Activated naive CD4-positive, alpha-beta T cell treated with anti-CD3 and anti-CD28 coated beads, Interleukin-2, amount 50 U/mL, for 72 hours (primary cell): Measurements from ENCODE around the gene NFIX. TPM values are rescaled to one million over a fixed set of nuclear protein-coding genes. Genes with fewer than 3 reads are reported as not detected.
A peak's percentile ranks its signal among the peaks of the same experiment; 100 is the strongest.

Source experiments
- ATAC-seq, 2 donors: fragments of 150-1000 bp; cut with Tn5 transposase; 2 replicates each; pipeline ENCODE4 v1.10.0; 2021; ENCODE audit warnings: mild to moderate bottlenecking in 2 of 2, moderate library complexity in 2 of 2
- DNase-seq, 2 donors: peaks; one replicate each; pipeline ENCODE4 v3.0.0; 2021 to 2022; ENCODE audit warnings: low spot score in 2 of 2
- H3K27ac Mint-ChIP-seq, 2 donors: one replicate each; pipeline ENCODE4 v1.8.0; 2022; ENCODE audit warnings: mild to moderate bottlenecking in 2 of 2, mixed read lengths in 2 of 2
- H3K36me3 Mint-ChIP-seq, 2 donors: one replicate each; pipeline ENCODE4 v1.8.0; 2022; ENCODE audit warnings: mixed read lengths in 2 of 2
- H3K9me3 Mint-ChIP-seq, 2 donors: one replicate each; pipeline ENCODE4 v1.8.0; 2022; ENCODE audit warnings: mixed read lengths in 2 of 2
- total RNA-seq, 2 donors: library from RNA; stranded (reverse); gene quantifications; one replicate each; pipeline ENCODE4 v1.2.3, GENCODE V29; 2022

NFIX gene
- total RNA-seq, 2 donors from 2014 or later = 1.8 to 5.4 TPM

DNA sequence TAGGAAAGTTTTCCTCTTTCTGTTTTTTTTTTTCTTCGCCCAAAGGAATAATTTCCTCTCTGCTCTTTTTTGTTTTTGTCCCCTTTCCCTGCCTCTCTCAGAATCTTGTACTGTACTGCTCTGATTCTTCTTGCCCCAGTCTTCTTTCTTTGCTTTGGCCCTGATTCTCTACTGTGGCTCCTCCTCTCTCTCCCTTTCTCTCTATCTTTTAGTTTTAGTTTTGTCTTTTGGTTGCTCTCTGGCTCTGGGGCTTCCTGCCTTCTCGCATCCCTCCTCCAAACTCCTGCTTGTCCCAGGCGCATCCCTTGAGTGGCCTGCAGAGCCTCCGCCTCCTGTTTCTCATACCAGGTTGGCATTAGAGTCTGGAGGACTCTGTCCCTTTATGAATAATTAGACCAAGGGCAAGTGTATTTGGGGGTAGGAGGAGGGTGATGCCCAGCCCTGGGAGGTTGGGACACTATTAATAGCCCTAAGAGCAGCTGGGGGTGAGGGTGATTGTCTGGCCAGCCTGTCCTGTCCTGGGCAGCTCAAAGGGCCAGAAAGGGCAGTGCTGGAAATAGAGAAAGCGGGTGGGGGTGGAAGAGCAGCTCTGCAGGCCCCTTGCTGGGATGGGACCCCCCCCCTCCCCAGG, 68.3 kb downstream of the NFIX start:
- Mint-ChIP-seq H3K9me3 (no peaks in the 10 kb centered on the region), H3K36me3 (no peaks in the 10 kb centered on the region), H3K27ac (no peak overlapping the region)
- no peak for ATAC-seq
- no peak for DNase-seq

DNA sequence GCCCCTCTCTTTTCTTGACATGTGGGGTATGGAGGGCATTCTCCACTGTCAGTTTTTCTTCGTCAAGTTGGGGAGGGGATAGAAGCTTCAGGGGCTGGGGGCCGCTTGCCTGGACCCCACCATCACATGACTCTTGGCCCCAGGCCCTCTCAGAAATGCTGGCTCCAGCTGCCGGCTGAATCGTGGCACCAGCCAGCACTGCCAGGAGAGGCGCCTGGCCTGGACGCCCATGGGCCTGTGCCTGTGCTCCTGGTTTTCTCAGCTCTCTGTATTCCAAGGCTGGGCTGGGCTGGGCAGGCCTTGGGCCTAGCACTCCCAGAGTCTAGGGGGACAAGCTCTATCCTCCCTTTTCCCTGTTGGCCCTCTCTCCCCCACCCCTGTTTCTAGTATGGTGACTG, 68.8 kb downstream of the NFIX start:
- no peak for DNase-seq
- H3K36me3 Mint-ChIP-seq = no peaks in the 10 kb centered on the region
- ATAC-seq = no peak
- no peaks in the 10 kb centered on the region for H3K9me3 Mint-ChIP-seq
- H3K27ac Mint-ChIP-seq = no peak overlapping the region

- Mint-ChIP-seq H3K27ac (no peak overlapping the region), H3K36me3 (no peaks in the 10 kb centered on the region), H3K9me3 (no peaks in the 10 kb centered on the region)
- DNase-seq (no peak), ATAC-seq (no peak)
Measured at GRCh38 chr19:13066226-13066625, 71.0 kb downstream of the NFIX start.

DNA sequence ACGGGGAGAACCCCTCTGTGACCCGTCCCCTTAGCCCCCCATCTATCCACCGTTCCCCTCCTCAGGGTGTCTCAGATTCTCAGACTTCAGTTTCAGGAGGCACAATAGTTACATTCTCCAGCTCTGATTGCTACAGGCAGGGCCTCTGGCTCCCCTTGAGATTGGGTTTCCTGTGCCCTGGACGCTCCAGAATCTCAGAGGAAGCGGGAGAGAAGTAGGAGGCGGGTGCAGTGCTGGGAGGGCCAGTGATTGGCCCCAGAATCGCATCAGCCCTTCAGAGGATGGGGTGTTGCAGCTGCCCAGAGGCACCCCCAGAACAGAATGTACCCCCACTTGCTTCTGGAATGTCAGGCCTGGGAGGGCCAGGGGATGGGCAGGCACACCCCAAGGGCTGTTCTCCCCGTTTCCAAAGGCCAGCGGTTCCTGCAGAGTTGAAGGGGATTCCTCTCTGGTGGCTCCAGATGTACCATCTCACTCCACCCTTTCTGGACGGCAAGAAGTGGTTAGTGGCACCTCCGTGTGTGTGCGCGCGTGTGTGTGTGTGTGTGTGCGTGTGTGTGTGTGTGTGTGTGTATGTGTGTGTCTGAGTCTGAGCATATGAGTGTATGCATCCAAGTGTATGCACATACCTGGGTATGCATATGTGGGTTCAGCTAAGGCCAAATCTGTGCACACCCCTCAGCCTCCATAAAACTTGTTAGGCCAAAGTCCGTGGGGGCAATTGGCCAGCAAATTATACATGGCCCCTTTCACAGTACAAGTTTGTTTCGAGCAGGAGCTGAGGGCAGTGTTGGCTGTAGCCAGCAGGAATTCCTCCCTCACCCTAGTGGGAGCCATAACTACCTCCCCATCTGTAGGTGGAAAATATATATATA, 71.9 kb downstream of the NFIX start:
- H3K27ac Mint-ChIP-seq = no peak overlapping the region
- no peak for ATAC-seq
- no peaks in the 10 kb centered on the region for H3K9me3 Mint-ChIP-seq

DNA sequence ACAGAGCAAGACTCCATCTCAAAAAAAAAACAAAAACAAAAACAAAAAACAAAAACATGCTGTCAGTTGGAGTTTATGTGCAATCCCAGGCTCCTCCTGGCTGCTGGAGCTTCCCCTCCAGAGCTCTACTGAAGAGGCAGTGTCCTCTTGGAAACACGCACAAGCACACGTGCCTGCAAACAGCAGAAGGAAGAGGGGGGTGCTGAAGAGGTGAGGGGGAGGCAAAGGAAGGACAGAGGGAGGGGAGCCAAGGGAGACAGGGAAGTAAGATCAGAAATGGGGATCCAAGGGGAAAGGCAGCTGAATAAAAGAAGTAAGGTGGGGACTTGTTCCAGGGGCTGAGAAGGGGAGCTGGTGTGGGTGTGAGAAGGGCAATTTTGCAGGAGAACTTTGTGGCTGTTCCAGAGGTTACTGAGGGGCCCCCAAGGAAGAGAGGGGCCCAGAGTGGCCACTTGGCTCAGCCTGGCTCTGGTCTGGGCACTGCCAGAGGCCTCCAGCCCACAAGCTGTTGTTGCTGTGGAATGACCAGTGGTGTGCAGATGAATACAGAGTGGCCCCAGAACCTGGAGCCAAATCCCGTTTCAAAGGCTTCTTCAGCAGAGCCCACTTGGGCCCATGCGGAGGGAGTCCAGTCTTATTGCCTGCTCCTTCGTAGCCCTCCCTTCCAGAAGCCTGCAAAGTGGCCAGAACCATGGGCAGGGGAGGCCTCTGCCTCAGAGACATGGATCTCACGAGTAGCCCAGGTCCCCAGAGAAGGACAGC, 73.0 kb downstream of the NFIX start:
- Mint-ChIP-seq H3K27ac (peak overlapping the region in 1 of 2 donors; percentile 82), H3K36me3 (no peaks in the 10 kb centered on the region), H3K9me3 (no peaks in the 10 kb centered on the region)
- DNase-seq (no peak), ATAC-seq (no peak)

More for the DNA sequence above, 71.9 kb downstream of the NFIX start:
- no peaks in the 10 kb centered on the region for H3K36me3 Mint-ChIP-seq
- no peak for DNase-seq

DNA sequence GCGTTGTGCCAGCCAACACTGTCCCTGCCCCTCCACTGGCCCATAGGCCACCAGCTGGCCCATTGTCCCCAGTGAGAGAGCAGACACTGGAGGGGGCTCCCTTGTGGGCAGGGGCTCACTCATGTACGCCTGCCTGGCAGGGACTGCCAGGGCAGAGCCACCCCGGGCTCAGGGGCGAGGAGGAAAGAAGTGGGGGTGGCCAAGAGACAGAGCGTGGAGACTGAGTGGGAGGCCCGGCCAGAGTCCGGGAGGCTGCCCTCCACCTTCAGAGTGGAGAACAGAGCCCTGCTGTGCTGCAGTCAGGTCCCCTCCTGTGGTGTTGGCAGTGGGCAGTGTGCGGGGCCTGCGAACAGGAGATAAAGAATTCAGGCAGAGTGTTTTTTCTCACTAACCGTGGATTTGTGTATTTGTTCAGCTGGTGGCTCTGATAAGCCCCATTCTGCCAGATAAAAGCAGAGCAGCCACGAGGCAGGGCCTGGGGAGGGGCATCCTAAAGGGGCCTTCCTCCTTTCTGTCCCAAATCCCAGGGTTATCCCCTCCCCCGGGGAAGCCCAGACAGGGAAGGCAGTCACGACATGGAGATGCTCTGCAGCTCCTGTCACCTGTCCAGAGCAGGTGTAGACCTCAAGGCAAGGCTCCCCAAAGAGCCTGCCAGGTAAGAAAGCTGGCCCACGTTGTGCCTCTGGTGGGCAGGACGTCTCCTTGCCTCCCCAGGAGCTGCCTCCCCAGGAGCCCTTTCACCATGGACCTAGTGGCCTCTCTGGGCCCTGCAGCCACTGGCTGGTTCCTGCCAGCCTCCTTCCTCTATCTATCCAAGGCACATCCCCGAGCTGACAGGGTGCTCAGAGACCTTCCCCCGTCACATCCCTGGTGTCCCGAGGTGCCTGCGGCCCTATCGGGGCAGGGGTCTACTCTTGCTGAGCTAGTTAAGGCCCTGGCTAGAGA, 74.4 kb downstream of the NFIX start:
- ATAC-seq (no peak), DNase-seq (no peak)
- no peaks in the 10 kb centered on the region for H3K9me3 Mint-ChIP-seq
- H3K36me3 Mint-ChIP-seq = no peaks in the 10 kb centered on the region
- no peak overlapping the region for H3K27ac Mint-ChIP-seq

GRCh38 chr19:13070425-13071140, 75.3 kb downstream of the NFIX start:
- Mint-ChIP-seq H3K27ac (no peak overlapping the region), H3K36me3 (no peaks in the 10 kb centered on the region), H3K9me3 (no peaks in the 10 kb centered on the region)
- DNase-seq = no peak
- no peak for ATAC-seq

DNA sequence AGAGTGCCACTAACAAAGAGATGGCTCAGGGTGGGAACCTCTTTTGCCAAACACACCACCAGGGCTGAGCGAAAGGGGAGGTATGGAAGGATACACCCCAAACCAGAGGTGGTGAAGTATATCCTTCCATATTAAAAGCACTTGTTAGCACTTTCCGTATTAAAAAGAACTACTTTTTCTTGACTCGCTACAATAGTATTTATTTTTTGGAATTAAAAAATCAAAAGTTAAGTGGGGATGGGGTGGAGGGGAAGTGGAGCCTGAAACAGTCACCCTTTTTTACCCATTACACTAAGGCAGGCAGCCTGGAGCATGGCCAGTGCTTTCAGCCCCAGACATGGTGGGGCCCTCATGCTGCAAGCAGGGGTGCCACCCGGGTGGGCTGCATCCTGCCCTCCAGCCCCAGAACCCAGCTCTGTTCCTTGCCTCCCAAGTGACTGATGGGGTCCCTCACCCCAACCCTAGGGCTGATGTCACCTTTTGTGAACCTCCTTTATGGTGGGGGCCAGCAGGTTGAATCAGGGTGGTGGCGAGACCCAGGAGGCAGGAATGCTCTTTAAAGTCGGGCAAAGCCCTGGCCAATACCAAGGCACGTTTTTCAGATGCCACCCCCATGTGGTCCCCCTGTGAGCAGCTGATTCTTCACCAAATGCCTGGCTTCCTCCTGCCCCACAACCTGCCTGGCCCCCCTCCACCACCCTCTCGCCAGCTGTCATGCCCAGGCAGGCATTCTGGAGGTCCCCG, 76.3 kb downstream of the NFIX start:
- H3K36me3 Mint-ChIP-seq = no peaks in the 10 kb centered on the region
- DNase-seq = no peak
- ATAC-seq = no peak
- H3K9me3 Mint-ChIP-seq = no peaks in the 10 kb centered on the region
- no peak overlapping the region for H3K27ac Mint-ChIP-seq

DNA sequence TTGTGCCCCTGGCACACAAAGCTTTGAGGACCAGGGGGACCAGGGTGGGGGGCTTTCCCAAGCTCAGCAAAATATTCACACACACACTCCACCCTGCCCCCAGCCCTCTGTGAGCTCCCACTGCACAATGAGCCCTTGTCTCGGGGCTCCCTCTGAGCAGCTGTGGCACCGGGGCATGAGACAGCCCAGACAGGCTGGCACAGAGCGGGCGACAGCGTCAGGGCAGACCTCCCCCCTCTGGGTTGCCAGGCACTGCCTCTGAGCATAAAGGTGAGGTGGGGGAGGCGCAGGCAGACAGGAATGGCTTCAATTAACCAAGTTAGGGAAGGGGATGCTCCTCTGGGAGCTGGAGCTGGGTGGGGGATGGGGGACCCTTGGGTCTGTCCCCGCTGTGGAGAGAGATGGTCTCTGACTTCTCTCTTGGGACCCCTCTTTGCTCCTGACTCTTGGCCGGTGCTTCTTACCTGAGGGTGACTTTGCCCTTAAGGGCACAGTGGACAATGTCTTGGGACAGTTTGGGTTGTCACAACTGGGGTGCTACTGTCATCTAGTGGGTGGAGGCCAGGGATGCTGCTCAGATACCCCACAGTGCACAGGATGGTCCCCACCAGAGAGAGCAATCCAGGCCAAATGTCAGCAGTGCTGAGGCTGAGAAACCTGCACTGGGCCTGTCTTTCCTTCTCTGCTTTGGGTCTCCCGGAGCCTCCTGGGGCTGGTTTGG, 77.1 kb downstream of the NFIX start:
- Mint-ChIP-seq H3K27ac (no peak overlapping the region), H3K9me3 (no peaks in the 10 kb centered on the region), H3K36me3 (no peaks in the 10 kb centered on the region)
- DNase-seq (no peak), ATAC-seq (no peak)

- ATAC-seq = no peak
- H3K36me3 Mint-ChIP-seq = no peaks in the 10 kb centered on the region
Measured at GRCh38 chr19:13073263-13073662, 78.0 kb downstream of the NFIX start.

DNA sequence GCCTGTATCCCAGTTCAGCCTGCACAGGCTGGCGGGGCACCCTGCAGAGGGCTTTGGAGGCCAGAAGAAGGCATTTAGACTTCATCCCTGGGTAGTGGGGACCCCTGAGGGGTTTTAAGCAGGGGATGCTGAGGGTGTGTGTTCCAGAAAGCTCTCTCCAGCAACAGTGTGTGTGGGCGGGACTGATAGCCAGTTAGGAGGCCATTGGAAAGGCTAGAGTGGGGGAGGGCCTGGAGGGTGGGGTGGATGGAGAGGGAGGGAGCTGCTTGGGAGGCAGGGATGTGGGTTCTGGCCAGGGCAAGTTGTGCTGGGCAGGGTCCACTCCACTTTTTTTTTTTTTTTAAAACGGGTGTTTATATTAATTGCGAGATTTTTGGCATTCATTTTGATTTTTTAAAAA, 79.1 kb downstream of the NFIX start:
- H3K9me3 Mint-ChIP-seq = no peaks in the 10 kb centered on the region
- no peak overlapping the region for H3K27ac Mint-ChIP-seq
- ATAC-seq = no peak
- no peak for DNase-seq
- no peaks in the 10 kb centered on the region for H3K36me3 Mint-ChIP-seq

More at GRCh38 chr19:13073263-13073662, 78.0 kb downstream of the NFIX start:
- no peak for DNase-seq
- H3K27ac Mint-ChIP-seq = peak overlapping the region in 1 of 2 donors; percentile 52
- no peaks in the 10 kb centered on the region for H3K9me3 Mint-ChIP-seq

- H3K36me3 Mint-ChIP-seq = no peaks in the 10 kb centered on the region
- no peak overlapping the region for H3K27ac Mint-ChIP-seq
- ATAC-seq = no peak
- no peak for DNase-seq
- H3K9me3 Mint-ChIP-seq = no peaks in the 10 kb centered on the region
Measured at GRCh38 chr19:13076320-13076719, 81.0 kb downstream of the NFIX start.

GRCh38 chr19:13076787-13077186, 81.5 kb downstream of the NFIX start:
- no peak for ATAC-seq
- DNase-seq = no peak
- Mint-ChIP-seq H3K36me3 (no peaks in the 10 kb centered on the region), H3K27ac (no peak overlapping the region), H3K9me3 (no peaks in the 10 kb centered on the region)

GRCh38 chr19:13077240-13077639, 82.0 kb downstream of the NFIX start:
- Mint-ChIP-seq H3K27ac (peak overlapping the region in 1 of 2 donors; percentile 44), H3K9me3 (no peaks in the 10 kb centered on the region), H3K36me3 (no peaks in the 10 kb centered on the region)
- ATAC-seq (no peak), DNase-seq (no peak)

GRCh38 chr19:13078381-13078780, 83.1 kb downstream of the NFIX start:
- DNase-seq (no peak), ATAC-seq (no peak)
- Mint-ChIP-seq H3K27ac (no peak overlapping the region), H3K9me3 (no peaks in the 10 kb centered on the region), H3K36me3 (no peaks in the 10 kb centered on the region)
